GM12878 (cell line): Measurements from ENCODE around the gene CAMK4. TPM values are rescaled to one million over a fixed set of nuclear protein-coding genes. Genes with fewer than 3 reads are reported as not detected.

ENCODE experiments used
- ATAC-seq: fragments of 200-7000 bp; cut with Tn5 transposase; 3 replicates; pipeline ENCODE4 v1.9.1; 2020; ENCODE audit warnings: mild to moderate bottlenecking, moderate library complexity
- BruUV-seq: library from RNA; stranded (reverse); fragments of 400-500 nt; replicated peaks from 2 replicates; lab custom pipeline; 2021; lab: Mats Ljungman, UMichigan
- CTCF ChIA-PET: fragments of 300-600 bp; sonication (Branson Sonifier 250); formaldehyde crosslinking; extraction: SDS; loops from one replicate; lab custom pipeline; 2021; ENCODE audit warnings: inconsistent platforms; lab: Yijun Ruan, JAX
- POLR2A ChIA-PET: fragments of 350-600 bp; formaldehyde crosslinking; extraction: SDS; loops from one replicate; lab custom pipeline; 2021; ENCODE audit warnings: inconsistent platforms; lab: Charles Lee
- RAD21 ChIA-PET: fragments of 300-600 bp; sonication (Branson Sonifier 250); formaldehyde crosslinking; loops from one replicate; lab custom pipeline; 2023; ENCODE audit warnings: antibody characterized with exemption; ENCODE audit not compliant: unreplicated experiment; lab: Charles Lee
- SMC1A ChIA-PET: fragments of 300-600 bp; sonication (Branson Sonifier 250); formaldehyde crosslinking; loops from one replicate; lab custom pipeline; 2023; ENCODE audit not compliant: unreplicated experiment, uncharacterized antibody; lab: Charles Lee
- DNase-seq: peaks from one replicate; pipeline ENCODE4 v3.0.0-alpha.2; 2011; ENCODE audit warnings: low read depth, low spot score
- FAIRE-seq: peaks from 3 replicates; lab custom pipeline; 2011; peaks lifted over from hg19 to GRCh38; lab: Jason Lieb, UNC
- H2AFZ ChIP-seq: 2 replicates; pipeline ENCODE4 v1.6.0; 2011; ENCODE audit warnings: low read depth, low read length, control low read depth; ENCODE audit not compliant: control insufficient read depth
- H3K27ac ChIP-seq: 2 replicates; pipeline ENCODE4 v1.5.1; 2011; ENCODE audit warnings: control low read depth; ENCODE audit not compliant: control insufficient read depth, insufficient read depth
- H3K27me3 ChIP-seq, 2 experiments: replicated peaks in 1 of 2; 2 replicates each; pipeline versions ENCODE4 v1.6.0 to v1.6.1; 2011; ENCODE audit warnings: low read length in 1 of 2; ENCODE audit not compliant: control insufficient read depth in 2 of 2, insufficient read depth in 2 of 2
- H3K36me3 ChIP-seq, 2 experiments: 2 replicates each; pipeline ENCODE4 v1.5.1; 2011; ENCODE audit warnings: low read length in 1 of 2; ENCODE audit not compliant: control insufficient read depth in 2 of 2, insufficient read depth in 2 of 2
- H3K4me1 ChIP-seq: 2 replicates; pipeline ENCODE4 v1.6.1; 2011; ENCODE audit warnings: mild to moderate bottlenecking, low read length, moderate library complexity, mixed read lengths; ENCODE audit not compliant: control insufficient read depth, insufficient read depth
- H3K4me2 ChIP-seq: 2 replicates; pipeline ENCODE4 v1.6.0; 2011; ENCODE audit warnings: control low read depth; ENCODE audit not compliant: control insufficient read depth, insufficient read depth
- H3K4me3 ChIP-seq: fragments of 200-600 bp; sonication (generic); 2 replicates; pipeline ENCODE4 v1.5.1; 2016
- H3K79me2 ChIP-seq: 2 replicates; pipeline ENCODE4 v1.6.0; 2011; ENCODE audit warnings: low read length; ENCODE audit not compliant: control insufficient read depth, insufficient read depth
- H3K9ac ChIP-seq: 2 replicates; pipeline ENCODE4 v1.8.0; 2011; ENCODE audit warnings: low read length, control low read depth, mixed read lengths; ENCODE audit not compliant: control insufficient read depth, insufficient read depth
- H3K9me3 ChIP-seq: replicated peaks from 3 replicates; pipeline ENCODE4 v1.5.1; 2011; ENCODE audit warnings: mild to moderate bottlenecking, low read length; ENCODE audit not compliant: control insufficient read depth, insufficient read depth
- H4K20me1 ChIP-seq: 2 replicates; pipeline ENCODE4 v1.6.0; 2011; ENCODE audit not compliant: control insufficient read depth, insufficient read depth
- IRF4 ChIP-seq: IDR thresholded peaks from 2 replicates; pipeline ENCODE4 v1.6.1; 2011; ENCODE audit warnings: low read depth, low read length
- JUNB ChIP-seq: IDR thresholded peaks from 2 replicates; pipeline ENCODE4 v1.6.1; 2016; ENCODE audit warnings: antibody characterized with exemption, mild to moderate bottlenecking
- PAX8 ChIP-seq: fragments of 450-650 bp; IDR thresholded peaks from 2 replicates; pipeline ENCODE4 v1.6.1; 2017; ENCODE audit warnings: mild to moderate bottlenecking, moderate library complexity
- RFX5 ChIP-seq: IDR thresholded peaks from 2 replicates; pipeline ENCODE4 v1.6.1; 2011; ENCODE audit warnings: low read depth, low read length, improper control_type of control experiment
- RUNX3 ChIP-seq: IDR thresholded peaks from 2 replicates; pipeline ENCODE4 v1.6.1; 2012; ENCODE audit warnings: low read length, inconsistent platforms
- WGBS: methylation state at CpG from one replicate; pipeline ENCODE4 v1.1.6; 2016; ENCODE audit warnings: low lambda C conversion rate; ENCODE audit not compliant: insufficient replicate concordance, insufficient coverage; ENCODE audit errors: missing lambda C conversion rate; 5-methylcytosine and 5-hydroxymethylcytosine counted together
- in situ Hi-C: fragments of 300-500 bp; cut with MboI; formaldehyde crosslinking; loops from 9 replicates; pipeline ENCODE4 v1.14.3; 2018; ENCODE audit warnings: mixed read lengths
- intact Hi-C: fragments of 100-400 bp; cut with micrococcal nuclease; formaldehyde crosslinking; loops from one replicate; pipeline ENCODE4 v1.14.2; 2022; ENCODE audit not compliant: unreplicated experiment
- polyA plus RNA-seq, 11 experiments: library from polyadenylated mRNA; depleted of rRNA in 4 of 11; unstranded in 6 of 11; stranded (reverse) in 5 of 11; fragments of >200 nt; fragmentation: Nextera tagmentation in 4 of 11; fragmentation: Illumina TruSeq in 1 of 11; extraction: Ambion mirVana in 4 of 11; extraction: Trizol in 1 of 11; gene quantifications; 1 replicate in 1 of 11; 2 replicates in 10 of 11; pipeline versions ENCODE4 v1.2.1 to v1.2.3, GENCODE V29; 2011 to 2016; ENCODE audit warnings: inconsistent platforms in 2 of 11, missing spikeins in 2 of 11, low read depth in 1 of 11
- total RNA-seq, 4 experiments: library from RNA; depleted of rRNA in 3 of 4; stranded (reverse); fragments of >200 nt in 3 of 4; fragmentation: Illumina TruSeq in 1 of 4; extraction: Trizol in 1 of 4; gene quantifications; 2 replicates each; pipeline versions ENCODE4 v1.2.1 to v1.2.3, GENCODE V29; 2013 to 2021
- TF ChIP-seq, protein P1 (sequence below): IDR thresholded peaks from 2 replicates; pipeline ENCODE4 v1.6.1; 2012; ENCODE audit warnings: low read length, inconsistent platforms

Gene CAMK4
- total and polyA plus RNA-seq, 10 of the 15 experiments (the other 5 are each of a cell fraction or from before 2014, with no cell fraction given) = 13.3 to 51.9 (median 35.3) TPM

- SMC1A ChIA-PET = interaction anchor here (0.9 to 2.9 kb wide), 8 partner anchors 8 to 55 kb away, joined by 3 to 10 read pairs (median 4); no protein-coding TSS in a partner anchor
- FAIRE-seq (no peak), DNase-seq (no peak), ATAC-seq (peak; percentile 79)
- Histone ChIP-seq H3K79me2 (no peaks in the 10 kb centered on the region; the same call in none of the 2 replicates), H3K27me3 (no peaks in the 10 kb centered on the region), H3K27ac (no peak overlapping the region), H3K4me1 (no peaks in the 10 kb centered on the region; the same call in 1 of the 2 replicates), H3K9me3 (no peaks in the 10 kb centered on the region), H3K9ac (no peak overlapping the region), H3K4me3 (no peak overlapping the region), H3K4me2 (no peak overlapping the region), H2AFZ (no peak overlapping the region), H4K20me1 (no peaks in the 10 kb centered on the region), H3K36me3 (no peaks in the 10 kb centered on the region)
- TF ChIP-seq PAX8 = no peak
- peak; percentile 57; the same call in 1 of the 2 replicates for TF ChIP-seq IRF4
- no peak for TF ChIP-seq RFX5
- TF ChIP-seq, protein P1, sequence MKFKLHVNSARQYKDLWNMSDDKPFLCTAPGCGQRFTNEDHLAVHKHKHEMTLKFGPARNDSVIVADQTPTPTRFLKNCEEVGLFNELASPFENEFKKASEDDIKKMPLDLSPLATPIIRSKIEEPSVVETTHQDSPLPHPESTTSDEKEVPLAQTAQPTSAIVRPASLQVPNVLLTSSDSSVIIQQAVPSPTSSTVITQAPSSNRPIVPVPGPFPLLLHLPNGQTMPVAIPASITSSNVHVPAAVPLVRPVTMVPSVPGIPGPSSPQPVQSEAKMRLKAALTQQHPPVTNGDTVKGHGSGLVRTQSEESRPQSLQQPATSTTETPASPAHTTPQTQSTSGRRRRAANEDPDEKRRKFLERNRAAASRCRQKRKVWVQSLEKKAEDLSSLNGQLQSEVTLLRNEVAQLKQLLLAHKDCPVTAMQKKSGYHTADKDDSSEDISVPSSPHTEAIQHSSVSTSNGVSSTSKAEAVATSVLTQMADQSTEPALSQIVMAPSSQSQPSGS = peak; percentile 48; the same call in 1 of the 2 replicates
- TF ChIP-seq RUNX3 = peak; percentile 18; the same call in 1 of the 2 replicates
- peak; percentile 92 for TF ChIP-seq JUNB
- in situ Hi-C loops (no loop called here), intact Hi-C loops (no loop called here)
- POLR2A ChIA-PET = no interaction called here
- RAD21 ChIA-PET = interaction anchor here (0.9 to 1.8 kb wide), 2 partner anchors 25 to 66 kb away, joined by 3 read pairs; no protein-coding TSS in a partner anchor
- CTCF ChIA-PET = interaction anchor here (0.8 to 1.1 kb wide), 3 partner anchors 10 to 24 kb away, joined by 3 to 4 read pairs (median 3); no protein-coding TSS in a partner anchor
- no TSS peak for BruUV-seq
- WGBS = 21% methylated on average over 2 of the region's 2 CpGs
These were observed 89.0 kb downstream of the CAMK4 start for GRCh38 chr5:111313017-111313724.
